HTR-8/SVneo (cell line): ENCODE data around the gene ARHGAP6.

Source experiments
- DNase-seq: peaks from one replicate; pipeline ENCODE4 v3.0.0; 2011; ENCODE audit warnings: low spot score, mixed read lengths; ENCODE audit not compliant: insufficient read length
- FAIRE-seq: peaks from 2 replicates; lab custom pipeline; 2011; peaks lifted over from hg19 to GRCh38; lab: Jason Lieb, UNC

ARHGAP6 gene

GRCh38 chrX:11103006-11103405 lies 562.7 kb downstream of the ARHGAP6 start:
- DNase-seq: no peak
- FAIRE-seq: no peak

GRCh38 chrX:11100281-11101035 lies 565.3 kb downstream of the ARHGAP6 start:
- FAIRE-seq (no peak), DNase-seq (peak; percentile 41)

- DNase-seq: no peak
- FAIRE-seq: no peak
Measured at GRCh38 chrX:11099465-11099864, 566.3 kb downstream of the ARHGAP6 start.

GRCh38 chrX:11097933-11098332 lies 567.8 kb downstream of the ARHGAP6 start:
- no peak for DNase-seq
- no peak for FAIRE-seq

GRCh38 chrX:11089802-11090201 lies 575.9 kb downstream of the ARHGAP6 start:
- DNase-seq: no peak
- no peak for FAIRE-seq
